H1 (cell line): ENCODE data around the gene ZNF69. TPM values are rescaled to one million over a fixed set of nuclear protein-coding genes. Genes with fewer than 3 reads are reported as not detected.

Experiments used
- CTCF ChIA-PET: fragments of 300-600 bp; sonication (Branson Sonifier 250); formaldehyde crosslinking; loops from one replicate; lab custom pipeline; 2021; ENCODE audit not compliant: partially characterized antibody; lab: Charles Lee
- POLR2A ChIA-PET: fragments of 300-600 bp; sonication (Branson Sonifier 250); formaldehyde crosslinking; loops from one replicate; lab custom pipeline; 2021; ENCODE audit warnings: inconsistent platforms; ENCODE audit not compliant: partially characterized antibody; lab: Charles Lee
- DNase-seq, 2 experiments: peaks; one replicate each; pipeline versions ENCODE4 v3.0.0 to v3.0.0-alpha.2; 2010 to 2022; ENCODE audit warnings: low spot score in 2 of 2, low read depth in 1 of 2, mixed read lengths in 1 of 2
- FAIRE-seq: peaks from 2 replicates; lab custom pipeline; 2011; peaks lifted over from hg19 to GRCh38; lab: Jason Lieb, UNC
- H2AFZ ChIP-seq: 2 replicates; pipeline ENCODE4 v1.8.1; 2012; ENCODE audit warnings: low read length, inconsistent platforms
- H2AK5ac ChIP-seq: 2 replicates; pipeline ENCODE4 v1.6.1; 2013; ENCODE audit warnings: low read depth, low read length
- H2BK120ac ChIP-seq: replicated peaks from 2 replicates; pipeline ENCODE3; 2013; ENCODE audit warnings: low read depth, low read length, inconsistent platforms
- H2BK12ac ChIP-seq: 2 replicates; pipeline ENCODE4 v1.6.1; 2013; ENCODE audit warnings: low read depth, low read length
- H2BK15ac ChIP-seq: 2 replicates; pipeline ENCODE4 v1.6.1; 2013; ENCODE audit warnings: low read length
- H2BK20ac ChIP-seq: 2 replicates; pipeline ENCODE4 v1.6.1; 2013; ENCODE audit warnings: low read length
- H2BK5ac ChIP-seq: 2 replicates; pipeline ENCODE4 v1.6.1; 2013; ENCODE audit warnings: low read depth, low read length
- H3K14ac ChIP-seq: 2 replicates; pipeline ENCODE4 v1.6.1; 2013; ENCODE audit warnings: inconsistent platforms; ENCODE audit not compliant: insufficient read length
- H3K18ac ChIP-seq: 2 replicates; pipeline ENCODE4 v1.6.1; 2013; ENCODE audit warnings: low read length; ENCODE audit errors: extremely low read depth
- H3K23ac ChIP-seq: 2 replicates; pipeline ENCODE4 v1.6.1; 2013; ENCODE audit warnings: inconsistent platforms; ENCODE audit not compliant: insufficient read length
- H3K23me2 ChIP-seq: 2 replicates; pipeline ENCODE4 v1.6.1; 2013; ENCODE audit warnings: low read depth, low read length
- H3K27ac ChIP-seq: 2 replicates; pipeline ENCODE4 v1.6.1; 2011; ENCODE audit warnings: low read depth, low read length, inconsistent platforms
- H3K27me3 ChIP-seq, 4 experiments: replicated peaks in 1 of 4; 1 replicate in 1 of 4; 2 replicates in 3 of 4; pipeline versions ENCODE4 v1.6.1 to v1.8.1; 2011 to 2013; ENCODE audit warnings: low read length in 3 of 4, mild to moderate bottlenecking in 3 of 4, inconsistent platforms in 2 of 4, mixed read lengths in 2 of 4, moderate library complexity in 1 of 4; ENCODE audit not compliant: control insufficient read depth in 3 of 4, insufficient read depth in 3 of 4; ENCODE audit errors: extremely low read depth in 1 of 4
- H3K36me3 ChIP-seq, 4 experiments: 2 replicates each; pipeline versions ENCODE4 v1.6.1 to v1.8.1; 2011 to 2013; ENCODE audit warnings: mild to moderate bottlenecking in 4 of 4, low read length in 3 of 4, moderate library complexity in 2 of 4, control low read depth in 1 of 4, inconsistent platforms in 1 of 4; ENCODE audit not compliant: insufficient read depth in 4 of 4, control insufficient read depth in 2 of 4
- H3K4ac ChIP-seq: replicated peaks from 2 replicates; pipeline ENCODE3; 2013; ENCODE audit warnings: low read length, low read depth, mixed read lengths, inconsistent platforms; ENCODE audit not compliant: insufficient read length
- H3K4me1 ChIP-seq, 4 experiments: replicated peaks in 1 of 4; 1 replicate in 1 of 4; 2 replicates in 3 of 4; pipeline versions ENCODE4 v1.6.1 to v1.8.1; 2011 to 2013; ENCODE audit warnings: low read length in 3 of 4, inconsistent platforms in 2 of 4, mixed read lengths in 1 of 4; ENCODE audit not compliant: insufficient read depth in 4 of 4, control insufficient read depth in 3 of 4
- H3K4me2 ChIP-seq, 2 experiments: 2 replicates each; pipeline versions ENCODE4 v1.6.1 to v1.8.1; 2011 to 2013; ENCODE audit warnings: low read depth in 2 of 2, low read length in 2 of 2, control low read depth in 1 of 2, inconsistent platforms in 1 of 2, mild to moderate bottlenecking in 1 of 2; ENCODE audit not compliant: insufficient read depth in 1 of 2
- H3K4me3 ChIP-seq, 4 experiments: fragments of 200-600, 300-600 bp in 1 of 4; sonication (generic), shearing (Covaris generic), sonication (Bioruptor Twin) in 1 of 4; 2 replicates each; pipeline versions ENCODE4 v1.5.1 to v1.8.1; 2011 to 2016; ENCODE audit warnings: low read length in 4 of 4, low read depth in 3 of 4, control low read depth in 2 of 4, inconsistent platforms in 2 of 4, mild to moderate bottlenecking in 2 of 4, mixed read lengths in 1 of 4, moderate library complexity in 1 of 4; ENCODE audit not compliant: insufficient read depth in 2 of 4; ENCODE audit errors: extremely low read depth in 1 of 4
- H3K56ac ChIP-seq: replicated peaks from 2 replicates; pipeline ENCODE3; 2013; ENCODE audit warnings: low read depth, mild to moderate bottlenecking, mixed read lengths, low read length, inconsistent platforms; ENCODE audit not compliant: insufficient read length
- H3K79me1 ChIP-seq: 2 replicates; pipeline ENCODE4 v1.6.1; 2013; ENCODE audit warnings: low read depth, low read length, control low read depth
- H3K79me2 ChIP-seq, 2 experiments: 2 replicates each; pipeline versions ENCODE4 v1.6.1 to v1.8.1; 2012 to 2013; ENCODE audit warnings: low read length in 2 of 2, mild to moderate bottlenecking in 2 of 2, inconsistent platforms in 1 of 2; ENCODE audit not compliant: insufficient read depth in 2 of 2, control insufficient read depth in 1 of 2
- H3K9ac ChIP-seq, 4 experiments: replicated peaks in 1 of 4; 1 replicate in 1 of 4; 2 replicates in 3 of 4; pipeline versions ENCODE4 v1.6.1 to v1.8.1; 2011 to 2013; ENCODE audit warnings: low read depth in 3 of 4, low read length in 3 of 4, control low read depth in 2 of 4, mild to moderate bottlenecking in 2 of 4, moderate library complexity in 2 of 4, inconsistent platforms in 1 of 4; ENCODE audit errors: extremely low read depth in 1 of 4
- H3K9me3 ChIP-seq, 2 experiments: 2 replicates each; pipeline versions ENCODE4 v1.6.1 to v1.8.1; 2012 to 2013; ENCODE audit warnings: mild to moderate bottlenecking in 2 of 2, moderate library complexity in 2 of 2, control low read depth in 1 of 2, inconsistent platforms in 1 of 2, low read depth in 1 of 2, low read length in 1 of 2, mixed read lengths in 1 of 2; ENCODE audit not compliant: insufficient read depth in 2 of 2
- H4K20me1 ChIP-seq, 2 experiments: replicated peaks in 1 of 2; 2 replicates each; pipeline versions ENCODE3 to v1.8.1; 2011 to 2013; ENCODE audit warnings: inconsistent platforms in 2 of 2, low read length in 2 of 2, mild to moderate bottlenecking in 1 of 2; ENCODE audit not compliant: insufficient read depth in 2 of 2, control insufficient read depth in 1 of 2
- H4K5ac ChIP-seq: 2 replicates; pipeline ENCODE4 v1.6.1; 2013; ENCODE audit warnings: low read length, low read depth, mixed read lengths, inconsistent platforms; ENCODE audit not compliant: insufficient read length
- H4K8ac ChIP-seq: 2 replicates; pipeline ENCODE4 v1.8.0; 2013; ENCODE audit warnings: mild to moderate bottlenecking, moderate library complexity, low read length, inconsistent platforms; ENCODE audit not compliant: insufficient read depth; ENCODE audit errors: extremely low read depth
- H4K91ac ChIP-seq: replicated peaks from 2 replicates; pipeline ENCODE3; 2013; ENCODE audit warnings: low read length, mixed read lengths, inconsistent platforms; ENCODE audit not compliant: insufficient read length
- ATF3 ChIP-seq: IDR thresholded peaks from 2 replicates; pipeline ENCODE4 v1.6.1; 2011; ENCODE audit warnings: low read depth, mild to moderate bottlenecking, low read length; ENCODE audit not compliant: insufficient read depth
- CBX8 ChIP-seq: fragments of 300-800, 300-1000 bp; sonication (generic); IDR thresholded peaks from 2 replicates; pipeline ENCODE4 v1.7.1; 2016; ENCODE audit warnings: low read depth, low read length, borderline replicate concordance
- CEBPB ChIP-seq: IDR thresholded peaks from 2 replicates; pipeline ENCODE4 v1.6.1; 2012; ENCODE audit warnings: low read depth, low read length
- CREB1 ChIP-seq: IDR thresholded peaks from 2 replicates; pipeline ENCODE4 v1.6.1; 2012; ENCODE audit warnings: inconsistent platforms
- KDM4A ChIP-seq: IDR thresholded peaks from one replicate; pipeline ENCODE4 v1.7.1; 2012; ENCODE audit warnings: low read depth, mild to moderate bottlenecking, moderate library complexity, low read length, inconsistent platforms; ENCODE audit not compliant: severe bottlenecking
- KDM5A ChIP-seq: fragments of 200-600 bp; IDR thresholded peaks from 2 replicates; pipeline ENCODE4 v1.7.1; 2012; ENCODE audit warnings: mild to moderate bottlenecking, low read length, inconsistent platforms, mixed read lengths
- MAFK ChIP-seq: IDR thresholded peaks from 2 replicates; pipeline ENCODE4 v1.6.1; 2012; ENCODE audit warnings: low read depth, mild to moderate bottlenecking, improper control_type of control experiment, low read length
- NANOG ChIP-seq: IDR thresholded peaks from 2 replicates; pipeline ENCODE4 v1.6.1; 2011; ENCODE audit warnings: low read length, low read depth, mild to moderate bottlenecking, inconsistent platforms; ENCODE audit not compliant: insufficient read depth, poor library complexity, severe bottlenecking
- NRF1 ChIP-seq: IDR thresholded peaks from 2 replicates; pipeline ENCODE4 v1.6.1; 2011; ENCODE audit warnings: mild to moderate bottlenecking, low read depth, low read length, improper control_type of control experiment
- POLR2A ChIP-seq, 2 experiments: IDR thresholded peaks; 1 replicate in 1 of 2; 2 replicates in 1 of 2; pipeline ENCODE4 v1.6.1; 2011; ENCODE audit warnings: low read depth in 2 of 2, low read length in 2 of 2, mild to moderate bottlenecking in 2 of 2; ENCODE audit errors: control extremely low read depth in 1 of 2
- SAP30 ChIP-seq: fragments of 300-600 bp; sonication (generic); IDR thresholded peaks from 2 replicates; pipeline ENCODE4 v1.7.1; 2012; ENCODE audit warnings: low read length, moderate library complexity, mild to moderate bottlenecking, inconsistent platforms; ENCODE audit not compliant: insufficient read depth, insufficient replicate concordance
- SP1 ChIP-seq: IDR thresholded peaks from 2 replicates; pipeline ENCODE4 v1.6.1; 2011; ENCODE audit warnings: low read depth, low read length
- SP2 ChIP-seq: IDR thresholded peaks from 2 replicates; pipeline ENCODE4 v1.6.1; 2012; ENCODE audit warnings: mild to moderate bottlenecking, low read length, inconsistent platforms
- SRF ChIP-seq: IDR thresholded peaks from 2 replicates; pipeline ENCODE4 v1.6.1; 2011; ENCODE audit warnings: mild to moderate bottlenecking, low read depth, low read length, moderate library complexity
- WGBS, 2 experiments: shearing (Covaris generic) in 1 of 2; methylation state at CpG; one replicate each; pipeline versions ENCODE4 v1.1.6 to v1.1.7; 2013 to 2015; ENCODE audit warnings: low lambda C conversion rate in 2 of 2, mixed read lengths in 2 of 2, inconsistent platforms in 1 of 2, low coverage in 1 of 2, missing lambda C conversion rate in 1 of 2; ENCODE audit not compliant: insufficient replicate concordance in 2 of 2, insufficient coverage in 1 of 2, insufficient read length in 1 of 2; ENCODE audit errors: extremely low coverage in 1 of 2, missing lambda C conversion rate in 1 of 2; 5-methylcytosine and 5-hydroxymethylcytosine counted together
- polyA plus RNA-seq, 7 experiments: library from polyadenylated mRNA; depleted of rRNA in 3 of 7; stranded (reverse) in 5 of 7; unstranded in 2 of 7; fragments of >200 nt in 5 of 7; fragments of 200-250 nt in 2 of 7; gene quantifications; 1 replicate in 5 of 7; 2 replicates in 1 of 7; 4 replicates in 1 of 7; pipeline versions ENCODE4 v1.2.1 to v1.2.3, GENCODE V29; 2011 to 2013; ENCODE audit warnings: missing spikeins in 2 of 7, mixed read lengths in 2 of 7
- total RNA-seq: library from RNA; stranded (reverse); fragmentation: NEBNext Ultra II Directional; extraction: Animal tissue kit (Norgen Biotek cat#: 25700); gene quantifications from 2 replicates; pipeline ENCODE4 v1.2.1, GENCODE V29; 2021
- TF ChIP-seq, protein P1 (sequence below): IDR thresholded peaks from 2 replicates; pipeline ENCODE4 v1.6.1; 2012; ENCODE audit warnings: inconsistent platforms

The ZNF69 gene
- total and polyA plus RNA-seq, 2 of the 8 experiments (the other 6 are each of a cell fraction or from before 2014, with no cell fraction given), result 5.6 to 22.8 TPM

DNA sequence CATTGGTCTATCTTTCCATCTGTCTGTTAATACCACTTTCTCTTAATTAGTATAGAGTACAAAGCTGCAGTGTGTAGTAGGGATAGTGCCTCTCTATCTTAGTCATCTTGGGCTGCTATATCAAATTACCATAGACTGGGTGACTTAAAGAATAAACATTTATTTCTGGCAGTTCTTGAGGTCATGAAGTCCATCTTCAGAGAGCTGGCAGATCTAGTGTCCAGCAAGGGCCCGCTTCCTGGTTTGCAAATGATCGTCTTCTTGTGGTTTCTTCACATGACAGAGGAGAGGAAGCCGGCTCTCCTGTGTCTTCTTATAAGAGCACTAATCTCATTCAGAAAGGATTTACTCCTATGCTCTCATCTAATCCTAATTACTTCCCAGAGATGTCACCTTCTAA, 43.5 kb downstream of the ZNF69 start:
- FAIRE-seq (no peak), DNase-seq (no peak)
- ChIA-PET POLR2A (no interaction called here), CTCF (no interaction called here)
- Histone ChIP-seq H3K4me3 (no peak overlapping the region), H4K20me1 (no peaks in the 10 kb centered on the region), H3K9ac (no peak overlapping the region), H3K23me2 (no peaks in the 10 kb centered on the region), H3K27me3 (no peaks in the 10 kb centered on the region), H2BK15ac (no peak overlapping the region), H2BK5ac (no peak overlapping the region), H3K18ac (no peak overlapping the region), H3K4me2 (no peak overlapping the region), H4K5ac (no peak overlapping the region), H3K4me1 (no peaks in the 10 kb centered on the region), H3K14ac (no peak overlapping the region), H2AK5ac (no peak overlapping the region), H4K8ac (no peak overlapping the region), H3K27ac (no peak overlapping the region), H3K23ac (no peak overlapping the region), H3K36me3 (no peaks in the 10 kb centered on the region; a peak in 1 of 8 replicates), H4K91ac (no peak overlapping the region), H2AFZ (no peak overlapping the region), H3K9me3 (peaks cover 0 to 7% of the 10 kb centered on the region in 2 experiments; a peak in 2 of 4 replicates), H3K79me1 (no peaks in the 10 kb centered on the region; the same call in 1 of the 2 replicates), H2BK120ac (no peak overlapping the region), H2BK20ac (no peak overlapping the region), H3K56ac (no peak overlapping the region), H3K4ac (no peak overlapping the region), H2BK12ac (no peak overlapping the region), H3K79me2 (peaks cover 0 to 15% of the 10 kb centered on the region in 2 experiments; a peak in 2 of 4 replicates)
- 97% methylated on average over 3 of the region's 3 CpGs; no CpG with 5 or more reads in 1 of the 2 experiments for WGBS, 2 experiments
- TF ChIP-seq KDM5A (no peak), CREB1 (no peak), CEBPB (no peak), NRF1 (no peak), SP1 (no peak), MAFK (no peak), NANOG (no peak), ATF3 (no peak), SAP30 (no peak), POLR2A (IDR thresholded peaks at IDR 0.05; ENCODE audit: control extremely low read depth in 1 of 2, low read depth in 2 of 2, low read length in 2 of 2) (no peak), CBX8 (no peak), KDM4A (no peak), SRF (no peak), SP2 (no peak)
- TF ChIP-seq, protein P1, sequence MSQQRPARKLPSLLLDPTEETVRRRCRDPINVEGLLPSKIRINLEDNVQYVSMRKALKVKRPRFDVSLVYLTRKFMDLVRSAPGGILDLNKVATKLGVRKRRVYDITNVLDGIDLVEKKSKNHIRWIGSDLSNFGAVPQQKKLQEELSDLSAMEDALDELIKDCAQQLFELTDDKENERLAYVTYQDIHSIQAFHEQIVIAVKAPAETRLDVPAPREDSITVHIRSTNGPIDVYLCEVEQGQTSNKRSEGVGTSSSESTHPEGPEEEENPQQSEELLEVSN, result no peak
